Activated CD4-positive, alpha-beta T cell treated with anti-CD3 and anti-CD28 coated beads, Interleukin-2, Interleukin-6, amounts not matched to agents 100 ng/mL and 50 ng/mL, durations not matched to agents 16 hours and 8 hours (primary cell): ENCODE measurements around the gene KRTAP10-9.
"Not testable (repeated sequence)": the region's sequence is repeated elsewhere in the genome, so short reads cannot be mapped to it uniquely, and the experiment has no call there.

Source experiments
- DNase-seq: peaks from one replicate; pipeline ENCODE4 v3.0.0-alpha.2; 2020

The KRTAP10-9 gene

DNA sequence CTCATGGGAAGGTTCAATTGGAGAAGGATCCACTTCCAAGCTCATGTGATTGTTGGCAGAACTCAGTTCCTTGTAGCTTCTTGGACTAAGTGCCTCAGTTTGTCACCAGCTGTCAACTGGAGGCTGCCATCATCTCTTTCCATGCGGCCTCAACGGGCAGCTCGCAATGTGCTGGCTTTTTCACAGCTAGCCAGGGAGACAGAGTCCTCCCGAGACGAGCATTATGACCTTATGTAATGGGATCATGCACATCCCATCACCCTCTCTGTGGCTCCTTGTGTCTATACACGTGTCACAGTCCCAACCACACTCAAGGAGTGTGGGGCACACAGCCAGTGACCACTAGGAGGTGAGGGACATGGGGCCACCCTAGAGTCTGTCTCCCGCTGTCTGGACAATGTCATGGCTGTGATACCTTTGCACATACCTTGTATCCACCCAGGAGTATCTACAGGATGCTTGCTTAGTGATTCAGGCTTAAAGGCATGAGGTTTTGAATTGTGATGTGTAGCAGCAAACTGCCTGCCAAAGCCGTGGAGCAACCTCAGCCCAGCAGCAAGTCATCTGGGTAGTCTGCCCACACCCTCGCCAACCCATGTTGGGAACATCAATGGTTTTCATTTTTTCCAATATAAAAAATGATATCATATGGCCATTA is 30.7 kb upstream of the KRTAP10-9 start:
- DNase-seq = no peak

DNA sequence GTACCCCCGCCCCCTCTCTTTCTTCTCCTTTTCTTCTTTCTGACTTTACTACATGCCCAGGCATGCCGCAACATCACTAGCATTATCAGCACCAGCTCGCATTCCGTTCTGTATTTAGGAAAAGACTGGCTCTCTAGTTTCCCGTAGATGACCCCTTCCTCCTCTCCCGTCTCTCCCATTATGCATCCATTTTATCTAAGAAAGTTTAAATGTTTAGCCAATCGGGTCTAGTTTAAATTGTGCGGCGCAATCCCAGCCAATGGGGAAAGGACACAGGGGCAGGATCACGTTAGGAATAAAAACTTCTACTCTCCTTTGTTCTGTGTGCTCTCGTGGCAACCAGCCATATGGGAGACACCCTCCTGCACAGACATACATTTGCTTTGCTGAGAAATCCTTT is 28.8 kb upstream of the KRTAP10-9 start:
- no peak for DNase-seq

DNA sequence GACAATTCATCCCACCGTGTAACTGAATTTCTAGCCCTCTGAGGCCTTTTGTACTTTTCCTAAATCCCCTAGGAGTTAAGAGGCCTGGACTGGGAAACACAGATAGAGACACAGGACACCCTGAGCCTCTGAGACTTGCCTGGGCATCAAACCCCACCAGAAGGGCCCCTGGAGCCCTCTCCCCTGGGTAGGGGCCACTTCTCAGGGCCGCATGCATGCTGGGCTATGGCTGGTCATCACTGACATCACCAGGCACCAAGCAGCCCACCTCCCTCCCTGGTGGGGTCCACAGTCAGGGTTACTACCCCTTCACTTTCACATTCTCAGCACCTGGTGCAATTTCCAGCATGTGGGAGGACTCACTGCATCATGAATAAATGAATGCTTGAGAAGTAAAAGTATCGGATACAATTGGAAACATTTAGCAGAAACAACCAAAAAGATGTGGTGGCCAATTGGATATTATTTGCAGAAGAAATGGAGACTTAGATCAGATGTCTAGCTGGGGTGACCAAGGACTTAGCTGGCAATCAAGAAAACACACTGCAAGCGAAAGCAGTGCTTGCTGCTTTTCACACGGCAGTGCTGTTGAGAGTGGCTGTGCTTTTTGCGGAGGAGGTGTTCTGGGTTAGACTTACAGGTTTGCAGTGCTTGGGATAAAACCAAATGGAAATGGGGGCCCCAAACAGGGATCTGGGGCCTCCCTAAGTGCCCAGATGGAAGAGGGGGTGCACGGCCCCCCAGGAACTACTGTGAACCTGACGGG is 27.4 kb upstream of the KRTAP10-9 start:
- no peak for DNase-seq

DNA sequence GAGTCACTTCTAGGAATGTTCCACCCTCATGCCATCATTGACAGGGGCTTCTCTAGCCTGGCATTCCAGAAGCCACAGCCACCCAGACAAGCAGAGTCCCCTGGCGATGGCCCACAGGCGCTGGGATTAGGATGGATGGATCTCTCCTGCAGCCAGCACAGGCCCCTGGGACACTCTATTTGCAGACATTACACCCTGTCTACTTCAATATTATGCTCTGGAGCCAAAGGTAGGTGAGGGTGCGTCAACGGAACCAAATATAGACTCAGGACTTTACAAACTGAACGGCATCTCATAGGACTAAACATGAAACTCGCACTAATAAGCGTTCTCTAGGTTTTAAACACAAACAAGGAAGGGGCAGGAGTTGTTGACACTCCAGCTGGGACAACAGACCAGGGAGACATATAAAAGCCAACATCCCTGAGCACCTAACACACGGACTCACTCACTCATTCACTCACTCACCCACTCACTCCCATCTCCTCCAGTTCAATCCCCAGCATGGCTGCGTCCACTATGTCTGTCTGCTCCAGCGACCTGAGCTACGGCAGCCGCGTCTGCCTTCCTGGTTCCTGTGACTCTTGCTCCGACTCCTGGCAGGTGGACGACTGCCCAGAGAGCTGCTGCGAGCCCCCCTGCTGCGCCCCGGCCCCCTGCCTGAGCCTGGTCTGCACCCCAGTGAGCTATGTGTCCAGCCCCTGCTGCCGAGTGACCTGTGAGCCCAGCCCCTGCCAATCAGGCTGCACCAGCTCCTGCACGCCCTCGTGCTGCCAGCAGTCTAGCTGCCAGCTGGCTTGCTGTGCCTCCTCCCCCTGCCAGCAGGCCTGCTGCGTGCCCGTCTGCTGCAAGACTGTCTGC is 26.5 kb upstream of the KRTAP10-9 start, which contains the start of gene KRTAP10-7:
Gene KRTAP10-7, plus strand, starts transcription at position 480 of the 861 bp plus-strand sequence. Its CDS starts 25 bp downstream, at position 505.
- not testable (repeated sequence) for DNase-seq

DNA sequence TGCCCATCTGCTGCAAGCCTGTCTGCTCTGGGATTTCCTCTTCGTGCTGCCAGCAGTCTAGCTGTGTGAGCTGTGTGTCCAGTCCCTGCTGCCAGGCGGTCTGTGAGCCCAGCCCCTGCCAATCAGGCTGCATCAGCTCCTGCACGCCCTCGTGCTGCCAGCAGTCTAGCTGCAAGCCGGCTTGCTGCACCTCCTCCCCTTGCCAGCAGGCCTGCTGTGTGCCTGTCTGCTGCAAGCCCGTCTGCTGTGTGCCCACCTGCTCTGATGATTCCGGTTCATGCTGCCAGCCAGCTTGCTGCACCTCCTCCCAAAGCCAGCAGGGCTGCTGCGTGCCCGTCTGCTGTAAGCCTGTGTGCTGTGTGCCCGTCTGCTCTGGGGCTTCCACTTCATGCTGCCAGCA is 25.8 kb upstream of the KRTAP10-9 start:
- not testable (repeated sequence) for DNase-seq

DNA sequence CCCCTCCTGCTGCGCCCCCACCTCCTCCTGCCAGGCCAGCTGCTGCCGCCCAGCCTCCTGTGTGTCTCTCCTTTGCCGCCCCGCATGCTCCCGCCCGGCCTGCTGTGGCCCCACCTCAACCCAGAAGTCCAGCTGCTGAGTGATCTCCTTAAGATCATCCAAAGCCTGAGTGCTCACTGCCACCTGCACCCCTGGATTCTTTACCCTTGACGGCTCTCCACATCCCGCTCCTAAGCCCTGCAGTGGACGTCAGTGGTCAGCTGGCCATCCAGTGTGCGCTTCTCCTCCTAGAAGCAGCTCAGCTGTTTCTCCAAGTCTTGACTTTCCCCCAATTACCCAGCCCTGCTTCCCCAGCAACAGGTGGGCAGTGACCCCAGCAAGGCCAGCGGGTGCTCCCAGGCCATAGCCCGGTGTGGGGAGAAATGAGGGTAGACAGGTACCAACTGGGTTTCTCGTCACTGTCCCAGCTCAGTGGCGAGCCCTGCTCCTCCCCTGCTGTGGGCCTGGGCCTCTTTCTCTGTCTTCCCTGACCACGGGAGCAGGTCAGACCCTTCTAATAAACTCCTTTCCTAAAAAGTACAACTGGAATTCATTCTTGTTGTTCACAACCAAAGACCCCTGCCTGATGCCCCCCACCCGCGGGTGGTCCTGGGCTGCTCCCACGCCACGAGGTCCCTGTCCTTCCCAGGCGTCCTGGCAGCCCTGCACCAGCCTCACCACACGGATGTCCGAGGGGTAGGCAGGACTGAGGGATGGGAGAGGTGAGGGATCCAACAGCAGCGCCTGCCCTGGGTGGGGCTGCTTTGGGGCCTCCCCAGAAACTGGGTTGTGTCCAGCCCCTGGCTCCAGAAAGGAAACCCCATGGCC is 25.1 kb upstream of the KRTAP10-9 start:
- no peak for DNase-seq

DNA sequence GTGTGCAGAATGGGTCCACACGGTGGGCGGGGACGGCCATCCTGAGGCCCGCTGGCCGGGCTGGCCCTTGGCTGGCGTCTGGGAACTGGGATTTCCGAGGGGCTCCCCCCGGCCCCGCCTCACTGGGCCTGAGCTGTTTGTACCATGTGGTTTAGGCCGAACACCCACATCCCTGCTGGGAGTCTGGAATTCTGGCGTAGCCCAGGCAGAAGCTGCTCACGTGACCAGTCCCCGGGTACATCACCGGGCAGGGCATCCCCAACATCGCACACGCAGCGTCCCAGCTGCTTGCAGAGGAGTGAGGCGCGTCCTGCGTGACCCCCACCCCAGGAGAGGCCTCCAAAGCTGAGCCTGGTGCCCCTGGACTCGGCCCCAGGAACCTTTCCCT is 24.4 kb upstream of the KRTAP10-9 start:
- DNase-seq = no peak

DNA sequence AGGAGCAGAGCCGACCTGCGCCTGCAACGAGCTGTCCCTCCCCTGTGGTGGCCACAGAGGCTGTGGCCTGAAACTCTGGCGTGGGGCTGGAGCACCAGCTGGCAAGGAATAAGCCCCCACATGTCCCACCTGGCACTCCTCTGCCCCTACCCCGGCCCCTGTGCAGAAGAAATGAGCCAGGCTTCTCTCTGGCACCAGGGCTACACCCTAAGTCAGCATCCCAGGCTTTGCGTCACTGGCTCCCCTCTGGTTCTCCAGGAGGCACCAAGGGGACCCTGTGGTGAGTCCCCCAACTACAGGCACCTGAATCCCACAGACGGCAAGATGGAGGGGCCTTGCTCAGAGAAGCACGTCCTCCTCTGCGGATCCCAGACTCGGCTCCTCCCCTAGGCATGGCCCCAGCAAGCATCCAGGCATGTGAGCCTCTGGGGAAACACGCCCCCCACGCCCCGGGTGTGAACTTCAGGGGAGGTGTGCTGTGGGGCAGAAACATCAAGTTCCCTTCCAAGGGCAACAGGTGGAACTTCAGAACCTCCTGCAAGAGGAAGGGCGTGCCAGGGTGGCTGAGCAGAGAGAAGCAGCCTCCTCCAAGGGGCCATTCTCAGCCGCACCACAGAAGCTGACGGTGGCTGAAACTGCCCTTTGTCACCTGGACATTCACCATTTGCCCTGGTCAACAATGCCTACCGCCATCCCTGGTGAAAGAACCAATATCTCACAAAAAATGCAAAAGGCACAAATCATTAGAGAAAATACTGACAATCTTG is 23.6 kb upstream of the KRTAP10-9 start:
- no peak for DNase-seq

DNA sequence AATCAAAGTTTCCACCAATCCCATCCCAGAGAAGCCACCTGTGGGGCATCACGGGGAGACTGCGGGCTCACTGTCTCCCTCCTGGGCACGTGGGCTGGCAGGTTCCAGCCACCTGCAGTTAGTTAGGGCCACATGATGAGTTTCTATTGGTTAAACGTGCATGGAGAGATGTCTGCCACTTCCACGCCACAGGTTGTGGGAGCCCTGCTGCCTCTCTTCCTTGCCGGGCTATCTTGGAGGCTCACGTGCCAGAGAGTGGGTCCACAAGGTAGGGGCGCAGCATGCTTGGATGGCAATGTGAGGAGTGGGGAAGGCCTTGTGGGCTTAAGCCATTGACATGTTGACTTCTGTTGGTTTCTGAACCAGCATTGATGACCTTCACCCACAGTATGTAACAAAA is 23.0 kb upstream of the KRTAP10-9 start:
- no peak for DNase-seq

DNA sequence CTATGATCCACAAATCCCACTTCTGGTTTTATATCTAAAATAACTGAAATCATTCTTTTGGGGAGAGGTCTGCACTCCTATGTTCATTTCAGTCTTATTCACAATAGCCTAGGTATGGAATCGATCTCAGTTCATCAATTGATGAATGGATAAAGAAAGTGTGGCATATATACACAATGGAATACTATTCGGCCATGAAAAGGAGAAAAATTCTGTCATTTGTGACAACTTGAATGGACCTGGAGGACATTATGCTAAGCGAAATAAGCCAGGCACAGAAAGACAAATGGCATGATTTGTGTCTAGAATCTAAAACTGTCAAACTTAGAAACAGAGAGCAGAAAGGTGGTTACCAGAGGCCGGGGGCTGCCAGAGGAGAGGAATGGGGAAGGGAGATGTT is 20.4 kb upstream of the KRTAP10-9 start:
- no peak for DNase-seq

DNA sequence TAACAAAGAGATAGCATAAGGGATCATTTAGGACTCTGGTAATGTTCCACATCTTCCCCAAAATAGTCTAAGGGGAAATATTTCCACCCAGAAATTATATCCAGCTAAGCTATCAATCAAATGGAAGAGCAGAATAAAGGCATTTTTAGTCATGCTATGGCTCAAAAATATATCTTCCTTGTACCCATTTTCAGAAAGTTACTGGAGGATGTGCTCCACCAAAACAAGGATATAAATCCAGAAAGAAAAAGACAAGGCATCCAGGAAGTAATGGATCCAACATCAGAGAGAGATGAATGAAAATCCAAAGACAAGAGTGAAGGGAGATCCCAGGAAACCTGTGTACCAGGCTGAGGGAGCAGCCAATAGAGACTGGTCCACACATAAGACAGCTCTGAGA is 17.7 kb upstream of the KRTAP10-9 start:
- no peak for DNase-seq

DNA sequence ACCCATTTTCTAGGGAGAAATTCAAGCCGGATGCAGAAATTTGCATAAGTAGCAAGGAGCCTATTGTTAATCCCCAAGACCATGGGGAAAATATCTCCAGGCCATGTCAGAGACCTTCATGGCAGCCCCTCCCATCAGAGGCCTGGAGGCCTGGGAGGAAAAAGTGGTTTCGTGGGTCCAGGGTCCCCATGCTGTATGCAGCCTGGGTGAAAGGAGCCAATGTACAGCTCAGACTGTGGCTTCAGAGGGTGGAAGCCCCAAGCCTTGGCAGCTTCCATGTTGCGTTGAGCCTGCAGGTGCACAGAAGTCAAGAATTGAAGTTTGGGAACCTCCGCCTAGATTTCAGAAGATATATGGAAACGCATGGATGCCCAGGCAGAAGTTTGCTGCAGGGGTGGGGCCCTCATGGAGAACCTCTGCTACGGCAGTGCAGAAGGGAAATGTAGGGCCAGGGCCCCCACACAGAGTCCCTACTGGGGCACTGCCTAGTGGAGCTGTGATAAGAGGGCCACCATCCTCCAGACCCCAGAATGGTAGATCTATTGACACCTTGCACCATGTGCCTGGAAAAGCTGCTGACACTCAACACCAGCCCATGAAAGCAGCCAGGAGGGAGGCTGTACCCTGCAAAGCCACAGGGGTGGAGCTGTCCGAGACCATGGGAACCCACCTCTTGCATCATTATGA is 16.6 kb upstream of the KRTAP10-9 start:
- not testable (repeated sequence) for DNase-seq

DNA sequence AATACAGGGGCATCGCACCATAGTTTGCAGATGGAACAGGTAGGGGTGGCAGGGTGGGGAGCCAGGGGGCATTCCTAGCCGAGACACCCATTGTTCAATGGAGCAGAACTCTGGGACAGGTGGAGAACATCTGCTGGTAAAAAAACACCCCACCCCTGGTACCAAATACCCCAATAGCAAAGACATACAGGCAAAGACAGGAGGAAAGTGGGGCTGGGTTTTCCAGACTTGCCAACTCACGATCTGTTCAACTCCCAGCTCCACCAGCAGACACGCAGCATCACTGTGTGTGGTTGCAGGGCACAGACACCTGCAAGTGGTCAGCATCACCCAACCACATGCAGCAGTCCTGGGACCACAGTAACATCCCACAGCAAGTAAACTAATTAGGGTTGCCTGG is 15.3 kb upstream of the KRTAP10-9 start:
- no peak for DNase-seq

DNA sequence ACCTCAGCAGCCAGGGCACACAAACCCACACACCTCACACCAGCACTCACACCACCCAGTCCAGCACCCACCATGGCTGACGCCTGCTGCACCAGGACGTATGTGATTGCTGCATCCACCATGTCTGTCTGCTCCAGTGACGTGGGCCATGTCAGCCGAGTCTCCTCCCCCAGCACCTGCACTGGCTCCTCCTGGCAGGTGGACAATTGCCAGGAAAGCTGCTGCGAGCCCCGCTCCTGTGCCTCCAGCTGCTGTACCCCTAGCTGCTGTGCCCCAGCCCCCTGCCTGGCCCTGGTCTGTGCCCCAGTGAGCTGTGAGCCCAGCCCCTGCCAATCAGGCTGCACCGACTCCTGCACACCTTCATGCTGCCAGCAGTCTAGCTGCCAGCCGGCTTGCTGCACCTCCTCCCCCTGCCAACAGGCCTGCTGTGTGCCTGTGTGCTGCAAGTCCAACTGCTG is 14.8 kb upstream of the KRTAP10-9 start, which contains the start of gene KRTAP10-8:
Gene KRTAP10-8, plus strand, starts transcription at position 51 of the 458 bp plus-strand sequence. Its CDS starts 22 bp downstream, at position 73.
- no peak for DNase-seq

DNA sequence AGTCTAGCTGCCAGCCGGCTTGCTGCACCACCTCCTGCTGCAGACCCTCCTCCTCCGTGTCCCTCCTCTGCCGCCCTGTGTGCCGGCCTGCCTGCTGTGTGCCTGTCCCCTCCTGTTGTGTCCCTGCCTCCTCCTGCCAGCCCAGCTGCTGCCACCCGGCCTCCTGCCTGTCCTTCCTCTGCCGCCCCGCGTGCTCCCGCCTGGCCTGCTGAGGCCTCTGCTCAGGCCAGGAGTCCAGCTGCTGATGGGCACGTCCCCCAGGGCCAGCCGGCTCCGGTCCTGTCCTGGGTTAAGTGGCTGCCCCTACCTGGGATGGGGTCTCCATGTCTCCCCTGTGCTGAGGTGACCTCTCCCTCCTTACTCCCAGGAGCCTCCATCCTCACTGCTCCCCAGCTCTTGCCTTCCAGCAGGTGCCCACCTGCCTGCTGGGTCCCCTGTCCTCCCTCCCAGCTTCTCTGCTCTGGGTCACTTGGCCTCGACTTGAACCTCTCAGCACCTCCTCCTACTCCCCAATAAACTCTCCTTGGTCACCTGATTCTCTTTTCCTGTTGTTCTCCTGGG is 14.1 kb upstream of the KRTAP10-9 start:
- DNase-seq = no peak

DNA sequence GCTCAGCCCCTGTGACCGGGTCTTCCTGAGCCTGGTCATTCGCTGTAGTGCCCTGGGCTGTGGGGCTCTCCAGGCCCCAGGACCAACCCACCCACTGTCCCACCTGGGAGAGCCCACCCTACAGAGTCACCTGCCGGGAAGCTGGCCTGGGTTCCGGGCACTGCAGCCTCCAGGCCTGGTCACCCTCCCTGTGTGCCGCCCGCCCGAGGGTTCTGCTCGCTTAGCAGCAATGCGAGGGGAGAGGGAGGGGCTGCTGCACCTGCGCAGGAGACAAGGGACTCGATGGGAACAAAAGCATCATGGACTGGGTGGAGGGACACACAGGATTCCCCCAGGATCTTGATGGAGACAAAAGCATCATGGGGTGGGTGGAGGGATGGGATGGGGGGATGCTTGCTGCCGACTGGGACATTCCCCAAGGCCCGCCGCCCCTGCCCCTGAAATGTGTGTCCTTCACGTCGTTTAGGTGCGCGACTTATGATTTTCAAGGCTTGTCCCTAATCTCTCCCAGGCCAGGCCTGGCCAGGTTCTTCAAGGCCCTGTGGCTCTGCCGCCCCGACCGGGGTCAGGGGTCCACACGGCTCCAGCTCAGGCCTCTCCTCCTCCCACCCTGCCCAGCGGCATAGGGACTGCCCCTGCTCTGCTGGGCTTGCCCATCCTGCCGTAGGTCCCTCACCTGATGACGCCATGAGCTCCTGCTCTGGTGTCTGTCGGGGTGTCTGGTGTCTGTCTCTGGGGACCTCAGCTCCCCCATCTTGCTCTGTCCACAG is 13.3 kb upstream of the KRTAP10-9 start:
- no peak for DNase-seq

DNA sequence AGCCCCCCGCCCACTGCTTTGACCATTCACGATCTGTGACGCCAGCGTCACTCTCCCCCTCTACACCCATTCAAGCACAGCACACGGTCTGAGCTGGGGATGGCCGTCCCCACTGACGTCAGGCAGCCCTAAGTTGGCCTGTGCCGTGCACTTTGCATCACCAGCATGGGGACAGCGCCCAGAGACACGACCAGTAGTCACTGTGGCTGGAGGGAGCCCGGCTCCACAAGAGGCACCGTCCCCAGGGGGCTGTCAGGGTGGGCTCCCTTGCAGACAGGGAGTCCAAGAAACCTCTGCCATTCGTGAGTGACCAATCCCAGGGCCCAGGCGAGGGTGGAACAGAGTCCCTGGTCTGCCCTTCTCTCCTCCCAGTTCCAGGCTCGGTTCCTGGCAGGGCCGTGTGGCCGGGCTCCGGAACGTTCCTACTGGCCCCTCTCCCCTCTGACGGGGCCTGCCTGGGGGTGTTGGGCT is 12.7 kb upstream of the KRTAP10-9 start:
- no peak for DNase-seq

DNA sequence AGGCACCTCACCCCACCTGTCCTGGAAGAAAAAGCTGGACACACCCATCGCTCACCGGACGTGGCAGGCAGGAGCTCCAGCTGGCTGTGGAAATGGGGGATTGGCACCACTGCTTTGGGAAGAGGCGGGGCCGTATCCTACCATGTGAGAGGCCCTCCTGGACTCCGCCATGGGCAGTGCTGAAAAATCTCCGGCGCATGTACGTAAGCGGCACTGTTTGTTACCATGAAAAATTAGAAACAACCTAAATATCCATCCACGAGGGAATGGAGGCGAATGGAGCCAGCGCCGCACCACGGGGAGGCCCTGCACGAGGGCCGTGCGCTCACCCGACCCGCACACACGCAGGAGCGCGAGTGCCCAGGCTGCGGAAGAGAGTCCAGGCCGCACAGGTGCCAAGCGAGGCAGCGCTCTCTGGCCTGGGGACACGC is 11.9 kb upstream of the KRTAP10-9 start:
- DNase-seq = no peak

DNA sequence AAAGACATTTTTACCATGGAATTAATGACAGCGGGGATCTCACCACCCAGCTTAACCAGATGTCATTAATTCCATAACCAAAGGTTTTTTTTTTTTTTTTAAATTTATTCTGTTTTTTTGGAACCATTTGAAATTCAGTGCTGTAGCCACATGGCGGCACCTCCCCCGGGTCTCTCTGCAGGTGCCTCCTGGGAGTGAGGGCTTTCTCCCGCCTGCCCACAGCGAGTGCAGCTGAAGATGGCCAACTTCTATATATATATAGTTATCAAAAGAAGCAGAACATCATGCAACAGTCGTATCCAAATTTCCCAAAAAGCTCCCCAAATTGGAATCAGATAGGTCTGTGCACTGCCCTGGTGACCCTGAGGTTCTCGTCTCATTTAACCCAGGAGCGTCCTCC is 11.4 kb upstream of the KRTAP10-9 start:
- DNase-seq = no peak
